ENCODE measurements around the gene COL8A1.

GRCh38 chr3:99833617-99834205 lies 195.3 kb downstream of the COL8A1 start:
- TF ChIP-seq, protein P1, sequence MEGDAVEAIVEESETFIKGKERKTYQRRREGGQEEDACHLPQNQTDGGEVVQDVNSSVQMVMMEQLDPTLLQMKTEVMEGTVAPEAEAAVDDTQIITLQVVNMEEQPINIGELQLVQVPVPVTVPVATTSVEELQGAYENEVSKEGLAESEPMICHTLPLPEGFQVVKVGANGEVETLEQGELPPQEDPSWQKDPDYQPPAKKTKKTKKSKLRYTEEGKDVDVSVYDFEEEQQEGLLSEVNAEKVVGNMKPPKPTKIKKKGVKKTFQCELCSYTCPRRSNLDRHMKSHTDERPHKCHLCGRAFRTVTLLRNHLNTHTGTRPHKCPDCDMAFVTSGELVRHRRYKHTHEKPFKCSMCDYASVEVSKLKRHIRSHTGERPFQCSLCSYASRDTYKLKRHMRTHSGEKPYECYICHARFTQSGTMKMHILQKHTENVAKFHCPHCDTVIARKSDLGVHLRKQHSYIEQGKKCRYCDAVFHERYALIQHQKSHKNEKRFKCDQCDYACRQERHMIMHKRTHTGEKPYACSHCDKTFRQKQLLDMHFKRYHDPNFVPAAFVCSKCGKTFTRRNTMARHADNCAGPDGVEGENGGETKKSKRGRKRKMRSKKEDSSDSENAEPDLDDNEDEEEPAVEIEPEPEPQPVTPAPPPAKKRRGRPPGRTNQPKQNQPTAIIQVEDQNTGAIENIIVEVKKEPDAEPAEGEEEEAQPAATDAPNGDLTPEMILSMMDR (IDR thresholded peaks at IDR 0.05; ENCODE audit: low read length) = no peak
- TF ChIP-seq EZH2phosphoT487 (IDR thresholded peaks at IDR 0.05; ENCODE audit: low read length) (no peak), EZH2 (optimal IDR thresholded peaks at IDR 0.05; ENCODE audit: low read depth, low read length) (no peak)
